Endodermal cell (in vitro differentiated cells): ENCODE results near the gene NCCRP1. TPM values are rescaled to one million over a fixed set of nuclear protein-coding genes. Genes with fewer than 3 reads are reported as not detected.

Experiments
- DNase-seq: peaks from one replicate; pipeline ENCODE4 v3.0.0-alpha.2; 2017
- H3K27ac ChIP-seq: 2 replicates; pipeline ENCODE4 v1.5.1; 2013; ENCODE audit warnings: mild to moderate bottlenecking, low read depth, low read length, moderate library complexity
- H3K27me3 ChIP-seq: 2 replicates; pipeline ENCODE4 v1.6.1; 2013; ENCODE audit warnings: mild to moderate bottlenecking, low read length, moderate library complexity; ENCODE audit not compliant: insufficient read depth, control insufficient read depth, poor library complexity, severe bottlenecking
- H3K36me3 ChIP-seq: 2 replicates; pipeline ENCODE4 v1.7.0; 2013; ENCODE audit warnings: mild to moderate bottlenecking, low read length, moderate library complexity; ENCODE audit not compliant: control insufficient read depth, insufficient read depth
- H3K4me1 ChIP-seq: one replicate; pipeline ENCODE4 v1.7.0; 2013; ENCODE audit warnings: low read length; ENCODE audit not compliant: control insufficient read depth, insufficient read depth
- H3K4me3 ChIP-seq: 2 replicates; pipeline ENCODE4 v1.5.1; 2013; ENCODE audit warnings: mild to moderate bottlenecking, low read length, moderate library complexity
- H3K9ac ChIP-seq: 2 replicates; pipeline ENCODE4 v1.6.1; 2013; ENCODE audit warnings: mild to moderate bottlenecking, low read length, moderate library complexity; ENCODE audit not compliant: poor library complexity, severe bottlenecking; ENCODE audit errors: extremely low read depth
- H3K9me3 ChIP-seq: 2 replicates; pipeline ENCODE4 v1.6.1; 2013; ENCODE audit warnings: mild to moderate bottlenecking, low read length, moderate library complexity; ENCODE audit not compliant: control insufficient read depth
- H3K27ac Mint-ChIP-seq: 2 replicates; pipeline ENCODE4 v1.8.0; 2020; ENCODE audit warnings: mixed read lengths
- H3K27me3 Mint-ChIP-seq: 2 replicates; pipeline ENCODE4 v1.8.0; 2021; ENCODE audit warnings: mild to moderate bottlenecking, mixed read lengths; ENCODE audit not compliant: insufficient read depth
- H3K36me3 Mint-ChIP-seq: 2 replicates; pipeline ENCODE4 v1.8.0; 2020; ENCODE audit warnings: low read depth, mixed read lengths
- H3K4me1 Mint-ChIP-seq: 2 replicates; pipeline ENCODE4 v1.8.0; 2020; ENCODE audit warnings: mixed read lengths
- H3K4me3 Mint-ChIP-seq: 2 replicates; pipeline ENCODE4 v1.8.0; 2020; ENCODE audit warnings: mild to moderate bottlenecking, moderate library complexity, mixed read lengths
- H3K9me3 Mint-ChIP-seq: 2 replicates; pipeline ENCODE4 v1.8.0; 2020; ENCODE audit warnings: mild to moderate bottlenecking, mixed read lengths
- CTCF ChIP-seq: fragments of 200-600 bp; sonication (generic); conservative IDR thresholded peaks from 2 replicates; pipeline ENCODE4 v1.5.0; 2021; ENCODE audit warnings: antibody characterized with exemption, mild to moderate bottlenecking
- WGBS, 2 experiments: methylation state at CpG; one replicate each; pipeline versions ENCODE4 v1.1.5 to v1.1.7; 2013; ENCODE audit warnings: missing lambda C conversion rate in 2 of 2, mixed read lengths in 1 of 2; ENCODE audit not compliant: insufficient coverage in 1 of 2, insufficient read length in 1 of 2; 5-methylcytosine and 5-hydroxymethylcytosine counted together
- long read RNA-seq, 4 experiments: library from polyadenylated mRNA in 2 of 4; library from RNA in 1 of 4; library from capped mRNA in 1 of 4; stranded (forward) in 3 of 4; unstranded in 1 of 4; transcript quantifications; one replicate each; pipeline ENCODE4 v2.0.0, GENCODE V29; 2020 to 2021; ENCODE audit warnings: inconsistent platforms in 1 of 4
- polyA plus RNA-seq, 2 experiments: library from polyadenylated mRNA; stranded (reverse); fragments of 50-300 nt; gene quantifications; one replicate each; pipeline ENCODE4 v1.2.3, GENCODE V29; 2013
- total RNA-seq, 2 donors: library from RNA; stranded (reverse); fragmentation: NEBNext Ultra II Directional in 1 of 2; extraction: Animal tissue kit (Norgen Biotek cat#: 25700) in 1 of 2; gene quantifications; 2 replicates in 1 of 2; 3 replicates in 1 of 2; pipeline ENCODE4 v1.2.1, GENCODE V29; 2021

NCCRP1 gene
- under 1 TPM; 0.40 to 0.53 TPM for total RNA-seq
- polyA plus RNA-seq (2013, experiment 1 of 2) = 0.71 TPM
- 1.2 TPM for polyA plus RNA-seq (2013, experiment 2 of 2)
- long read RNA-seq, experiment 1 = 0 reads
- long read RNA-seq, experiment 2, partial matches to known transcripts = 0 of 2 reads
- long read RNA-seq, experiment 2, other reads (novel, unspliced or antisense) = 0 of 2 reads
- long read RNA-seq, experiment 3, partial matches to known transcripts = 0 of 4 reads
- long read RNA-seq, experiment 3, other reads (novel, unspliced or antisense) = 1 of 4 reads
- long read RNA-seq, experiment 4 = 0 reads

GRCh38 chr19:39196860-39197562 is at the start of gene NCCRP1:
Gene NCCRP1, plus strand, starts transcription at chr19:39196964. Its CDS starts 19 bp downstream, at chr19:39196983.
- peak within 1 kb of the TSS; percentile 6 for H3K4me3 Mint-ChIP-seq
- peaks cover 69% of the 10 kb centered on the region for H3K27me3 Mint-ChIP-seq
- peak; percentile 76 for DNase-seq
- H3K9me3 ChIP-seq = no peaks in the 10 kb centered on the region
- peaks cover 44% of the 10 kb centered on the region for H3K27me3 ChIP-seq
- peaks cover 9% of the 10 kb centered on the region for H3K4me1 Mint-ChIP-seq
- WGBS, 2 experiments = 4 to 12% methylated on average over 14 to 51 of the region's 51 CpGs
- no peaks in the 10 kb centered on the region for H3K36me3 ChIP-seq
- H3K27ac Mint-ChIP-seq = no peak within 1 kb of the TSS
- no peaks in the 10 kb centered on the region for H3K9me3 Mint-ChIP-seq
- no peaks in the 10 kb centered on the region for H3K4me1 ChIP-seq
- no peak within 1 kb of the TSS for H3K27ac ChIP-seq
- no peak for TF ChIP-seq CTCF
- no peaks in the 10 kb centered on the region for H3K36me3 Mint-ChIP-seq
- H3K4me3 ChIP-seq = no peak within 1 kb of the TSS
- no peak within 1 kb of the TSS for H3K9ac ChIP-seq

- peaks cover 9% of the 10 kb centered on the region for H3K9me3 Mint-ChIP-seq
- WGBS, 2 experiments = 98% methylated on average over 2 of the region's 3 CpGs; no CpG with 5 or more reads in 1 of the 2 experiments
- Histone ChIP-seq H3K9me3 (peaks cover 9% of the 10 kb centered on the region), H3K4me3 (no peak overlapping the region), H3K36me3 (peaks cover 9% of the 10 kb centered on the region), H3K9ac (no peak overlapping the region), H3K27me3 (no peaks in the 10 kb centered on the region), H3K27ac (no peak overlapping the region), H3K4me1 (peaks cover 4% of the 10 kb centered on the region)
- no peak overlapping the region for H3K27ac Mint-ChIP-seq
- no peak for DNase-seq
- no peak for TF ChIP-seq CTCF
- no peaks in the 10 kb centered on the region for H3K27me3 Mint-ChIP-seq
- H3K4me1 Mint-ChIP-seq = peaks cover 15% of the 10 kb centered on the region
- H3K36me3 Mint-ChIP-seq = peaks cover 10% of the 10 kb centered on the region
- H3K4me3 Mint-ChIP-seq = no peak overlapping the region
Measured at GRCh38 chr19:39147480-39147879, 49.3 kb upstream of the NCCRP1 start.

GRCh38 chr19:39148939-39149529 is 47.7 kb upstream of the NCCRP1 start:
- peaks cover 4% of the 10 kb centered on the region for H3K4me1 ChIP-seq
- no peak overlapping the region for H3K9ac ChIP-seq
- H3K27ac ChIP-seq = no peak overlapping the region
- H3K4me3 Mint-ChIP-seq = no peak overlapping the region
- no peak for TF ChIP-seq CTCF
- H3K4me3 ChIP-seq = no peak overlapping the region
- H3K9me3 Mint-ChIP-seq = peaks cover 9% of the 10 kb centered on the region
- WGBS, 2 experiments = 93 to 94% methylated on average over 8 to 10 of the region's 10 CpGs
- no peak overlapping the region for H3K27ac Mint-ChIP-seq
- H3K36me3 Mint-ChIP-seq = peaks cover 13% of the 10 kb centered on the region
- H3K27me3 Mint-ChIP-seq = no peaks in the 10 kb centered on the region
- no peaks in the 10 kb centered on the region for H3K27me3 ChIP-seq
- H3K36me3 ChIP-seq = peaks cover 9% of the 10 kb centered on the region
- H3K4me1 Mint-ChIP-seq = peaks cover 16% of the 10 kb centered on the region
- H3K9me3 ChIP-seq = peaks cover 9% of the 10 kb centered on the region
- no peak for DNase-seq
